Measurements from ENCODE around the gene DPP7. TPM values are rescaled to one million over a fixed set of nuclear protein-coding genes. Genes with fewer than 3 reads are reported as not detected.

DPP7 gene
- total and polyA plus RNA-seq, 9 of the 15 experiments (the other 6 are each of a cell fraction or from before 2014, with no cell fraction given), result 0.99 to 365 (median 132) TPM

DNA sequence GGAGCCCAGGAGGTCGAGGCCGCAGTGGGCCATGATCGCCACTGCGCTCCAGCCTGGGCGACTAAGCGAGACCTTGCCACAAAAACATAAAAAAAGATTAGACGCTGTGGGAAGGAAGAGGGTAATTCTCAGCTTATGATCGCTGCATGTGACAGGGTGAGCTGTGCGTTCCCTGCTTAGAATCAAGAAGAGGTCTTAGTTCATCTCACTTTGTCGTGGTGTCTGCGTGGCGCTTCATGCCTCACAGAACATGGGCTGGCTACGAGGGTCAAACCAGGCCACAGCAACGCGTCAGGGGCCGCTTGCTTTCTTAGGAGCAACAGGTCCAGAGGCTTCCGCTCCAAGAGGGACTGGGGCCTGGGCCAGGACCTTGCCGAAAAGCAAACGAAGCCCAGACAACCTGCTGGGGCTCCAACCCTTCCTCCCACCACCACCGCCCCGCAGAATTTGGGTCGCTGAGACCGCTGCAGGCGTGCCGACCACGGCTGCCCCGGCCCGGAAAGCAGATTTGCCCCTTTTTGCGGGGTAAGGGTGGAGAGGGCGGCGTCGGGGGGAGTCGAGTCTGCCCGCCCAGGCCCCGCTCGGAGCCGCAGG lies 14.4 kb upstream of the DPP7 start:
- intact Hi-C loops (cut with micrococcal nuclease) (loop anchor here (2.0 kb wide), 1 partner anchor 22 kb away; no protein-coding TSS in a partner anchor), in situ Hi-C loops (cut with MboI) (loop anchor here (5.0 kb wide), 1 partner anchor 98 kb away; the partner anchor contains the start of genes CYSRT1 and RNF224)
- no TSS peak for BruUV-seq (replicated peaks)
- Histone ChIP-seq H2AFZ (ENCODE audit: low read depth, low read length) (peak overlapping the region; percentile 99), H3K4me3 (peak overlapping the region; percentile 91), H3K36me3 (ENCODE audit: control insufficient read depth, insufficient read depth, low read length) (peaks cover 2% of the 10 kb centered on the region; the same call in 1 of the 3 replicates), H3K27me3 (ENCODE audit: control insufficient read depth in 2 of 2, insufficient read depth in 2 of 2, low read length in 2 of 2) (no peaks in the 10 kb centered on the region), H4K20me1 (replicated peaks; ENCODE audit: control insufficient read depth, insufficient read depth, low read length) (no peaks in the 10 kb centered on the region), H3K9me1 (ENCODE audit: control insufficient read depth, insufficient read depth, low read length) (no peaks in the 10 kb centered on the region), H3K4me1 (replicated peaks in 1 of 2; ENCODE audit: control insufficient read depth in 2 of 2, insufficient read depth in 2 of 2, low read length in 2 of 2) (peaks cover 12 to 37% of the 10 kb centered on the region in 2 experiments; a peak in 4 of 5 replicates), H3K79me2 (ENCODE audit: control insufficient read depth, insufficient read depth, low read length) (peaks cover 35% of the 10 kb centered on the region), H3K27ac (ENCODE audit: extremely low read depth, low read depth, low read length) (peak overlapping the region; percentile 78), H3K4me2 (ENCODE audit: insufficient read depth, low read length) (peak overlapping the region; percentile 100), H3K9me3 (replicated peaks; ENCODE audit: control insufficient read depth, insufficient read depth, low read depth, low read length) (no peaks in the 10 kb centered on the region), H3K9ac (ENCODE audit: insufficient read depth in 1 of 2, low read depth in 2 of 2, low read length in 2 of 2) (peak overlapping the region; percentile 84 to 100)
- WGBS (ENCODE audit: insufficient coverage, low coverage, missing lambda C conversion rate), result under 1% methylated on average over 35 of the region's 37 CpGs
- POLR2A ChIA-PET, result interaction anchor here (0.6 to 2.3 kb wide), 14 partner anchors 9 to 149 kb away, joined by 3 to 23 read pairs (median 4); partner anchors contain the start of genes GRIN1, SAPCD2, TOR4A and TUBB4B
- CTCF ChIA-PET (ENCODE audit: low intra/inter-chr PET ratio), result no interaction called here
- ATAC-seq (peak; percentile 56), FAIRE-seq (no peak), DNase-seq (ENCODE audit: extremely low read depth in 1 of 4, low spot score in 3 of 4) (peak in 2 of 4 experiments; percentile 41 to 72)
- TF ChIP-seq HNRNPK (IDR thresholded peaks at IDR 0.05; ENCODE audit: low read depth, low read length, poor library complexity, severe bottlenecking) (no peak), COPS2 (conservative IDR thresholded peaks at IDR 0.05) (no peak), NR4A1 (CRISPR knock-in tag; IDR thresholded peaks at IDR 0.05) (no peak), NR4A1 (tag; IDR thresholded peaks at IDR 0.05) (0 out of 2 replicates have a peak, but pooled peaks have one; percentile 38), FIP1L1 (IDR thresholded peaks at IDR 0.05; ENCODE audit: low read depth, low read length, poor library complexity, severe bottlenecking) (no peak), MYC (IDR thresholded peaks at IDR 0.05; ENCODE audit: low read depth, low read length) (no peak), MYC (CRISPR knock-in tag; IDR thresholded peaks at IDR 0.05; ENCODE audit: borderline replicate concordance, low read depth) (0 out of 2 replicates have a peak, but pooled peaks have one; percentile 33), CREB1 (IDR thresholded peaks at IDR 0.05) (no peak), CREB1 (CRISPR knock-in tag; IDR thresholded peaks at IDR 0.05) (no peak), ZNF175 (CRISPR knock-in tag; IDR thresholded peaks at IDR 0.05; ENCODE audit: low read depth) (0 out of 2 replicates have a peak, but pooled peaks have one; percentile 13), ZNF232 (CRISPR knock-in tag; IDR thresholded peaks at IDR 0.05) (0 out of 2 replicates have a peak, but pooled peaks have one; percentile 36), ILK (tag; IDR thresholded peaks at IDR 0.05; ENCODE audit: borderline replicate concordance, low read depth) (no peak), ZEB2 (IDR thresholded peaks at IDR 0.05) (no peak), FOXK1 (CRISPR knock-in tag; IDR thresholded peaks at IDR 0.05; ENCODE audit: borderline replicate concordance) (peak; percentile 68; the same call in 1 of the 2 replicates), HNRNPUL1 (IDR thresholded peaks at IDR 0.05; ENCODE audit: low read length) (no peak)
- TF ChIP-seq, protein P1, sequence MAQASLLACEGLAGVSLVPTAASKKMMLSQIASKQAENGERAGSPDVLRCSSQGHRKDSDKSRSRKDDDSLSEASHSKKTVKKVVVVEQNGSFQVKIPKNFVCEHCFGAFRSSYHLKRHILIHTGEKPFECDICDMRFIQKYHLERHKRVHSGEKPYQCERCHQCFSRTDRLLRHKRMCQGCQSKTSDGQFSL (CRISPR knock-in tag; IDR thresholded peaks at IDR 0.05), result 0 out of 2 replicates have a peak, but pooled peaks have one; percentile 1
- TF ChIP-seq, protein P1 (tag; IDR thresholded peaks at IDR 0.05), result no peak
- TF ChIP-seq, protein P2, sequence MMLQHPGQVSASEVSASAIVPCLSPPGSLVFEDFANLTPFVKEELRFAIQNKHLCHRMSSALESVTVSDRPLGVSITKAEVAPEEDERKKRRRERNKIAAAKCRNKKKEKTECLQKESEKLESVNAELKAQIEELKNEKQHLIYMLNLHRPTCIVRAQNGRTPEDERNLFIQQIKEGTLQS (IDR thresholded peaks at IDR 0.05), result no peak
- TF ChIP-seq, protein P2 (CRISPR knock-in tag; conservative IDR thresholded peaks at IDR 0.05), result no peak

All from K562 (cell line).